ENCODE data around the gene NTN4.

NTN4 gene

GRCh38 chr12:95651681-95652080, 138.9 kb downstream of the NTN4 start:
- no peak for DNase-seq

DNA sequence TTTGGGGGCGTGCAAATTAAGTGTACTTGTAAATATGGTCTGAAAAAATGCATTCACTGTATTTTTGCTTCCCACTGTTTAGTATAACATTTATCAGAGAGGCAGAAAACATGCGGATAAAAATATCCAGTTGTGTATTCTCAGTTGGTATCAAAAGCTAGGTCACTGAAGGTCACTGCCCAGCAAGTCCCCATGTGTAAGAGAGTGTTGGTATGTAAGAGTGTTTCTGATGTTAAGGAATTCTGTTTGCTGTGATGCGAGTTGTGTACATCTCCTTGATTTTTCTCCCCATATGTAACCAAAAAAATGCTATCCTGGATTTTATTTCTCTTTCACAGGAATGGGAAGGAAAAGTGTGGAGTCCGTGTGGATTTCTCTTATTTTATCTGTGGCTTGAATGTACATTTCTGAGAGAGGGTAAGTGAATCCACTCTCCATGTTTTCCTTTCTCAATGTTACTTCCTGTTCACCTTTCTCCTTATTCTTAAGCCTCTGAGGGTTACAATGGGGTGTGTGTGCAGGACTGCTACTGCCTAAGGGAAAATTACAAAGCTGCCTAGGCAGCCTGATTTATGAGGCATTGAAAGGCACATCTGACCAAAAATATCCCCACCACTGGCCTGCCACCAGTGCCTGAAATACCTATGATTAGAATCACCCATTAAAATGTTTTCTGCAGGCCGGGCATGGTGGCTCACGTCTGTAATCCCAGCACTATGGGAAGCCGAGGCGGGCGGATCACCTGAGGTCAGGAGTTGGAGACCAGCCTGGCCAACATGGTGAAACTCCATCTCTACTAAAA, 141.4 kb downstream of the NTN4 start:
- no peak for DNase-seq

DNA sequence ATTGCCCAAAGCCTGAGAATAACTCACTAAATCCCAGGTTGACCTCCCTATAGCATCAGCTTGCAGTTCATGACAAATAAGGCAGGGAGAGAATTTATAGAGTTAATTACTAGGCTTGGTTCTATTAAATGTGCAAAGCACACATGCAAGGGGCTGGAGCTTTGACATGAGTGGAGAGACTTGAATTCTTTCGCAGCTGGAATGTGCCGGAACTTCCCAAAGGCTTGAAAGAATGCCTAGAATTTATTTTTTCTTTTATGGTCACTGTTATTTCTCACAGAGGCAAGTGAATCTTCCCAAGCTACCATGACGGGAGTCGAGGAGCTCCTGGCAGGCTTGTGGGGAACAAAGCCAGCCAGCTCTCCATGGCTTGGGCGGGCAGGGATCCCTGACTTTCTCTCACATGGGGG, 143.8 kb downstream of the NTN4 start:
- no peak for DNase-seq

DNA sequence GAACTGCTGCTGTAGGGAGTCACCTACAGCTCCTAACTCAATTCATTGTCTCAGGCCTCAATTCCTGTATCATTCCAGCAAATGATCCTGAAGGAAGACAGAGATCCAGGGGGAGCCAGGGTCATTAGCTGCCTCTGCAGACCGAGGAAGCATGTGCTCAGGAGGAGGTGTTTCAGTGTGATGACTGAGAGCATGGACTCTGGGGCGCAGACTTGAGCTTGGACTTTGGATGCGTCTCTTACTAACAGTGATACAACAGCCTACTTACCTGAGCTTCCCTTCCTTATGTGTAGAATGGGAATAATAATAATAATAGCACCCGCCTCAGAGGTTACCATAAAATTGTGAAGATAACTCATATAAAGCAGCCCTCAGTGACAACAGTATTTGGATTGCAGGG, 147.3 kb downstream of the NTN4 start:
- DNase-seq: no peak

DNA sequence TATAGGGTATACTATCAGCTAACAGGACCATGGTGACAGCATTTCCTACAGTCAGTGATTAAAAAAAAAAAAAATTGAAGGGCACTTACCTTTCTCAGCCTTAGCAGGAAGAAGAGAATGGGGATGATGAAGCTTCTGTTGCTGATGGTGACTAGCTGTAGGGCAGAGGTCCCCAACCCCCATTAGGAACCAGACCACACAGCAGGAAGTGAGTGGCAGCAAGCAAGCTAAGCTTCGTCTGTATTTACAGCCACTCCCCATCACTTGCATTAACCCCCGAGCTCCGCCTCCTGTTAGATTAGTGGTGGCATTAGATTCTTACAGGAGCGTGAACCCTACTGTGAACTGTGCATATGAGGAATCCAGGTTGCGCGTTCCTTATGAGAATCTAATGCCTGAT, 148.0 kb downstream of the NTN4 start:
- no peak for DNase-seq

DNA sequence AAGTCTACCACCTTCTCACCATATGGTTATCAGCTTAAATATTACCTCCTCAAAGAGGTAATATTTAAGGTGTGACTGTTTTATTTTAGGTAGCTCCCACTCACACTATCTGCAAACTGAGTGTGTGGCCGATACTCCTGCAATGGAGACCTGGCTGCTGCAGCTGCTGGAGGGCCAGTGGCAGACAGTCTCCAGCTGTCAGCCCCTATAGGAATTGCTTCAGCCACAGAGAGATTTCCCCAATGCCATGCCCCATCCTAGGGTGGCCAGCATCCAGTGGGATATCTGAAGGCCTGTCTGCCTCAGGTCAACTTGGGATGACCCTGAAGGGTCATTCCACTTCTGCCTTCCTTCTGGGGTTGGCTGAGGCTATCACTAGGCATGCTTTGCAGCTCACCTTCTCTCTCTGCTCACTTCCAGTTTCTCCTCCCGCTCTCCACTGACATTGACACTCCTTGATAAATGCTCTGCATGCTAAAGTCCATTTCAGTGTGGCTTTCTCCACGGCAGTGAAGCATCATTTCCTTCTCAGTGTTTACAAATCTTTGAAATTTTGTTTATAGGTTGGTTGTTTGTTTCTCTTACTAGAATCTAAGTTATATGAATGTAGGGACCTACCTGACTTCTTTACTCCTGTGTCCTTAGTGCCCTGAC, 149.1 kb downstream of the NTN4 start:
- no peak for DNase-seq

DNA sequence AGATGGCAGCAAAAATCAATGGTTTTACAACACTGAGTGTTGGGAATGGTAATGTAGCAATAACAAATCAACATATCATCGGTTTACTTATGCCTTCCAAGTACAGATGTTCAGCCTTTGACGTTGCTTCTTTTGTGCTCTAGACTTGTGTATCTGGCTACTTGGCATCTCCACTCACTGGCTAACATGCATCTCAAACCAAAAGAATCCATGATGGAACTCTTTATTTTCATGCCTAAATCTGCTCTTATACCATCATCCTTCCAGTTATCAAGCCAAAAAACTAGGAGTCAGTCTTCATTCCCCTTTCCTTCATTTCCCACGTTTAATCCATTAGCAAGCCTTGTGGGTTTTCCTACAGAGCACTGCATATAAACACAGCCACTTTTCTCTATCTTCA, 150.0 kb downstream of the NTN4 start:
- no peak for DNase-seq

DNA sequence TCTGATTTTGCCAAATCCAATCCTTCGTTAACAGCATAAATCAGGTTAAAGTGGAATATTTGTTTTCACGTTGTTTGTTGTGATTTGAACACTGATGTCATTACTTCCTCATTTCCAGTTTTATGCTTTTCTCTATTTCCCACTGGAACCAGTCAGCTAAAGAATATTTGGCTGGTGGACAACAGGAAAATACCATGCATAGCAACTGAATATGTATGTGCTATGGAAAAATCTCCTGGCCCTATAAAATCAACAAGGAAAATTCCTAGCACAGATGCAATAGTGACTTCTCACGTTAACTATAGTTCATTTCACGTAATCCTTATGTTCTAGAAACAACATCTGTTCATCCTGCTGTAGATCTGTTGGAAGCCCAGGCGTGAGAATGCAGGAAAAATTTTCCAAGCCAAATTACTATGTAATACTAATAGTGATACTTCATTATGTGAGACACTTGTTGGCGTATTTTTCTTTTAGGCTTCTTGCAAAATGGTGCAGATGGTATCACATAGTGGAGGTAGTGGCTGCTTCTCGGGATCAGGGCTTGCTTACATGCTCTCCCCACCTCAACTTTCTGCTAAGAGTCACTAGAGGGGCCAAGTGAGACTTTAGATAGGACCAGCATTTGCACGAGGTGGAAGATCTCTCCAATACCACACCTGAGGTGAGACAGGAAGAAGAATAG, 153.0 kb downstream of the NTN4 start:
- DNase-seq: no peak

GRCh38 chr12:95637010-95637409, 153.6 kb downstream of the NTN4 start:
- DNase-seq: no peak

GRCh38 chr12:95634622-95635621, 155.6 kb downstream of the NTN4 start:
- DNase-seq: no peak

DNA sequence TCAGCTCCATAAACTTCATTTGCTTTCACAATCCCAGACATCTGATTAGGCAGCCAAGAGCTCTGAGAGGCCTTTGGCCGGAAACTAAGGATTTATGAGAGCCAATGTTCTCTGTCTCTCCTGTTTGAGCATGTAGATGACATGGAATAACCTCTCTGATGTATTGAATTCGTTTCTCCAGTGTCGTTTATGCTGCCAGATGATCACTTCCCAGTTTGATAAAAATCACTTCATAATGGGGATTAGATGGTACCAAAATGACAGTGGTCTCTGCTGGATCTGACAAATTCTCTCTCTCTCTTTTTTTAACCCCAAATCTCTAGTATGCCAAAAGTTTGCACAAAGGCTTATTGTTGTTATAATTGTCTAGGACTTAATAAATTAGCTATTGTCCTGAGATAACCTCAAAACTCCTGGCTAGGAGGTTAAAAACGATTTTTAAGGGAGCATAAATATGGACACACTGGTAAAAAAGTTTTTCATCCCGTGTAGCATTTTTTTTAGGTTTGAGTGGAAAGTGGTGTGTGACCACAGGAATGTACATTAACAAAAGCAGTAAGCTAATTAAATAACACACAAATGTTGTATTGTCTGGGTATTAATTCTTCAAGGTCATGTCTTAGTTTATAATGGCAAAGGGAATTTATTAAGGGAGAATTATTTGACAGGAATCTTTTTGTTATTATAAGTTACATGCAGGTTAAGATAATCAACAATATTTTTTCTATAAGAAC, 156.7 kb downstream of the NTN4 start:
- DNase-seq: no peak

GRCh38 chr12:95633049-95633731, 157.4 kb downstream of the NTN4 start:
- DNase-seq: no peak

DNA sequence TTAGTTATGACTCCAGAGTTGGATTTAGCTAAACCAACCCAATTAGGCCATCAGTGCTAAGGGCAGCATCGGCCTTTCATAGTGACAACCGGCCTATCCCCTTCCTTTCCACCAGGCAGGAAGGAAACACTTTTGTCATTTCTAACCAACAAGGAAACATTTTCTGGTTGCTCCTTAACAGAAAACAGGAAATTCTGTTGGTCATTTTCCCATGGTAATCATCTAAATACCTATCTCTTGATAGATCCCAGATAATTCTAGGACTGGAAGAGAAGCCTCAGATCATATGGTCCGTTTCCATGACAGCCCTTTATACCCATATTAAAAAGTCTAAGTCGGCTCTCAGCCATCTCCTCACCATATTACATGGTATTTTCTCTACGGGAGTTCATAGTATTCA, 160.1 kb downstream of the NTN4 start:
- DNase-seq: no peak

GRCh38 chr12:95629392-95629791, 161.2 kb downstream of the NTN4 start:
- DNase-seq: no peak

DNA sequence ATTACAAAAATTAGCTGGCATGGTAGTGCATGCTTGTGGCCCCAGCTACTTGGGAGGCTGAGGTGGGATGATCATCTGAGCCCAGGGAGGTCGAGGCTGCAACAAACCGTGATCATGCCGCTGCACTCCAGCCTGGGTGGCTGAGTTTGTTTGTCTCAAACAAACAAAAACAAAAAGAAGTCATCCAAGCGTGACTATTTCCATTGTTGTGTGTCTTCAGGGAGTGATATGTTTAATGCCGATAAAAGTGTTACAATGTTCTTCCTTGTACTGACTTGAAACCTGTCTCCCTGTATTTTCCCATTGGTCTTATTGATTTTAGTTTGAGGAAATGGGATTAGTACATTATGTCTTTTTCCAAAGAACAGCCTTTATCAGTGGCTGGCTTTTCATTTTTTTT, 163.7 kb downstream of the NTN4 start:
- no peak for DNase-seq

GRCh38 chr12:95625012-95625411, 165.6 kb downstream of the NTN4 start:
- no peak for DNase-seq

DNA sequence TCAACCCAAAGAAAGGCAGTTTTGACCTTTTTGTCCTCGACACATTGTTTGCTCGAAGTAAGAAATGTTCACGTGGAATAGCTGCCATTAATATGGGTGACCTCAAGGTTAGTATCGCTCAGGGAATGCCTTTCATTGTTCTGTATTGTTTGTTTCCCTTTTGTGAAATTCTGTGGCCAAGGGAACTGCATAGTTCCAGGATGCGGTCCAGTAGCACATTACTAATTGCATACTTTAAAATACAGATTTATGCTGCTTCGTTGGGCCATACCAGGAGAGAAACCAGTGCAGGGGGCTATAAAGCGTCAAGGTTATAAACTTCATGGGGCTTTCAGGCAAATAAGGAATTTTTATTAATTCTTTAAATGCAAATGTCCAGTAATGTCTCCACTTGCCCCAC, 166.0 kb downstream of the NTN4 start:
- no peak for DNase-seq

DNA sequence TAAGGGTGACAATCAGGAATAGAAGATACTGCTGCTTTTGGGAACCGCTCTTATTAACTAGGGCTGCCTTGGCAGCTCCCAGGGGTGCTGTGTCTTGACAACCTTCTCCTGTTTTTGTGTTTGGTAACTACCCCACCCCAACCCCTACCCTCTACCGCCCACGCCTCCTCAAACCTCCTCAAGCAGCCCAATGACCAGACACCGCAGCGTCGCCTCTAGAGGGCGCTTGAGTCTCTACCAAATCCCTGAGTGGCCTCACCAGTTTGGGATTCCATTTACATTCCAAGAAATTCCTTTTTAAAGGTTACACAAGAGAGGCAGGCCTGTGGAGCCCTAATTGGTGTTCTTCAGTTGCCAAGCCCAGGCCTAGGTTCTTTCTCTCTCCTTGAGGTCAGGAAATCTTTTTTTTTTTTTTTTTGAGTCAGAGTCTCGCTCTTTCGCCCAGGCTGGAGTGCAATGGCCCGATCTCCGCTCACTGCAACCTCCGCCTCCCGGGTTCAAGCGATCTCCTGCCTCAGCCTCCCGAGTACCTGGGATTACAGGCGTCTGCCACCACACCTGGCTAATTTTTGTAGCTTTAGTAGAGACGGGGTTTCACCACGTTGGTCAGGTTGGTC, 166.9 kb downstream of the NTN4 start:
- no peak for DNase-seq

DNA sequence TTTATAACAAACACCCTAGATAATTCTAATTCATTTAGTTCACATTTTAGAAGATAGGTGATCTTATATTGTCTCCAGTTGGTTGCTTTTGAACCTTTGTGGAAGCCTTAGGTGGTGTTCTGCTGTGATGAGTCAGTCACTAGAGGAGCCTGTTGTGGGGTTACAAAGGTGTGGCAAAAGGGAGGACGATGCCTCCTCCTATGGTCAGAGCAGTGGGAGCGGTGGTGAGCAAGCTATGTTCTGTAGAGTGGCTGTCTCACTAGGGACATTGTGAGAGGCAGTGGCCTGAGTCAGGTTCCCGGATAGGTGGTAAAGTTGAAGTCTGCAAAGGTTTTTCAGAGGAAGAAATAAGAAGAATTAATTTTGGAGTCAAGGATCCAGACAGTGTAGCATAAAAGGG, 167.7 kb downstream of the NTN4 start:
- DNase-seq: no peak

DNA sequence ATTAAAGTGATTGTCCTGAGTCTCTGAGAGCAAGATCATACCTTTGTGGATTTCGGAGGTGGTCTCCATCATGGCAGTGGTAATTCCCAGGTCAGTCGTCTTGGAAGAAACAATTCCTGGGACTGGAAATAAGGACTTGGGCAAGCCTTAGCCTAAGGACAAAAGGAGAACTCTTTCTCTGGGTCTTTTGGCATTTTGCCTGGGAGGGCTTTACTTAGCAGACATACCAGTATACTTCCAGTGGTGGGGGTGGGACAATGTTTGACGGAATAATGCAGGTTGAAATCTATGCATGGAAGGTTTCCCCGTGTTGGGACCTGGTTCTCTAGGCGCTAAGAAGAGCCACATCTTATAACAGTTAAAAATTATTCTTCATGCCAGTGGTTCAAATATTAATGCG, 168.8 kb downstream of the NTN4 start:
- no peak for DNase-seq

DNA sequence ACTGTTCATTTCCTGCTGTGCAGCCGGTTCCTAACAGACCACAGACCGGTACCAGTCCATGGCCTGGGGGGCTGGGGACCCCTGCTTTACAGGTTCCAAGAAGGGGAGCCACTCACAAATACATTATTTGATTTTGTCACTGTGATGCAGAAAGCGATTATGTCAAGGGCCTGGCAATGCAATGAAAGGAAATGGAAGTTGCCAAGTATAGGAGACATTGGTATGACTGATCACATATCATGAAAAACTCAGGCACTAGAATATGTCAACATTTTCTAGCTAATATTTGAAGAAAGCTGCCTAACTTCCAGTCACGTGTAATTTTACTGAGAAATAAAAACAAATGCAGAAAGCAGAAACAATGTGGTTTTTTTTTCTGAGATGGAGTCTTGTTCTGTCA, 170.4 kb downstream of the NTN4 start:
- no peak for DNase-seq

Measured in DMS 273 treated with DMSO at 0.1 percent for 48 hours (cell line).